ENCODE data around the gene UNC5CL.

UNC5CL gene

DNA sequence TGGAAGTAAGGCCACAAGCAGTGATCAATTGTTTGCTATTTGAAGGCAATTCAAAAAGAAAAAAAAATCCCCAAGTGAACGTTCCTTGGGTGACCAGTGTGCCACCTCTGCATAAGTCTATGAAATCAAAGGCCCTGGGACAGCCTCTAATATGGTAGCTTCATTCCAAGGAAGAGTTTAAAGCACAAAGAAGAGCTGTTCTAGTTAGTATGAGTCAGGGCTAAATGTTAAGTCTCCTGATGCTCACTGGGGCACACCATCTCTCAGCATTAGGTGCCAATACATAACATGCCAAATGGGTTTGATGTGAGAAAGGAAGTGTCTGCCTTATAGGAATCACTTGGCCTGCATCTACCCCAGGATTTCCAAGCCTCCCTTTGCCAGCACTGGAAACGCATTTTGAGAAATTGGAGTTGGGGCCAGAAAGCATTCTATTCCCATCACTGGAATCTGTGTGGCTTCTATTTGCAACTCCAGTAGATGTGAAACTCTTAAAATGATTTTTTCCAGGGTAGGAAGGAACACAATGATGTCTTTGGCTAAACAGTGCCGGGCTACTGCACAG, 13.0 kb downstream of the UNC5CL start:
- H3K27ac ChIP-seq (replicated peaks), result no peak overlapping the region
- no peak for TF ChIP-seq SPI1 (IDR thresholded peaks at IDR 0.05; ENCODE audit: borderline replicate concordance, low read depth)
- TF ChIP-seq POLR2AphosphoS5 (IDR thresholded peaks at IDR 0.05; ENCODE audit: low read depth), result no peak
- TF ChIP-seq GABPA (IDR thresholded peaks at IDR 0.05; ENCODE audit: low read depth), result no peak
- TF ChIP-seq, protein P1, sequence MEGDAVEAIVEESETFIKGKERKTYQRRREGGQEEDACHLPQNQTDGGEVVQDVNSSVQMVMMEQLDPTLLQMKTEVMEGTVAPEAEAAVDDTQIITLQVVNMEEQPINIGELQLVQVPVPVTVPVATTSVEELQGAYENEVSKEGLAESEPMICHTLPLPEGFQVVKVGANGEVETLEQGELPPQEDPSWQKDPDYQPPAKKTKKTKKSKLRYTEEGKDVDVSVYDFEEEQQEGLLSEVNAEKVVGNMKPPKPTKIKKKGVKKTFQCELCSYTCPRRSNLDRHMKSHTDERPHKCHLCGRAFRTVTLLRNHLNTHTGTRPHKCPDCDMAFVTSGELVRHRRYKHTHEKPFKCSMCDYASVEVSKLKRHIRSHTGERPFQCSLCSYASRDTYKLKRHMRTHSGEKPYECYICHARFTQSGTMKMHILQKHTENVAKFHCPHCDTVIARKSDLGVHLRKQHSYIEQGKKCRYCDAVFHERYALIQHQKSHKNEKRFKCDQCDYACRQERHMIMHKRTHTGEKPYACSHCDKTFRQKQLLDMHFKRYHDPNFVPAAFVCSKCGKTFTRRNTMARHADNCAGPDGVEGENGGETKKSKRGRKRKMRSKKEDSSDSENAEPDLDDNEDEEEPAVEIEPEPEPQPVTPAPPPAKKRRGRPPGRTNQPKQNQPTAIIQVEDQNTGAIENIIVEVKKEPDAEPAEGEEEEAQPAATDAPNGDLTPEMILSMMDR (IDR thresholded peaks at IDR 0.05; ENCODE audit: insufficient read depth, low read length), result no peak
- TF ChIP-seq, protein P2, sequence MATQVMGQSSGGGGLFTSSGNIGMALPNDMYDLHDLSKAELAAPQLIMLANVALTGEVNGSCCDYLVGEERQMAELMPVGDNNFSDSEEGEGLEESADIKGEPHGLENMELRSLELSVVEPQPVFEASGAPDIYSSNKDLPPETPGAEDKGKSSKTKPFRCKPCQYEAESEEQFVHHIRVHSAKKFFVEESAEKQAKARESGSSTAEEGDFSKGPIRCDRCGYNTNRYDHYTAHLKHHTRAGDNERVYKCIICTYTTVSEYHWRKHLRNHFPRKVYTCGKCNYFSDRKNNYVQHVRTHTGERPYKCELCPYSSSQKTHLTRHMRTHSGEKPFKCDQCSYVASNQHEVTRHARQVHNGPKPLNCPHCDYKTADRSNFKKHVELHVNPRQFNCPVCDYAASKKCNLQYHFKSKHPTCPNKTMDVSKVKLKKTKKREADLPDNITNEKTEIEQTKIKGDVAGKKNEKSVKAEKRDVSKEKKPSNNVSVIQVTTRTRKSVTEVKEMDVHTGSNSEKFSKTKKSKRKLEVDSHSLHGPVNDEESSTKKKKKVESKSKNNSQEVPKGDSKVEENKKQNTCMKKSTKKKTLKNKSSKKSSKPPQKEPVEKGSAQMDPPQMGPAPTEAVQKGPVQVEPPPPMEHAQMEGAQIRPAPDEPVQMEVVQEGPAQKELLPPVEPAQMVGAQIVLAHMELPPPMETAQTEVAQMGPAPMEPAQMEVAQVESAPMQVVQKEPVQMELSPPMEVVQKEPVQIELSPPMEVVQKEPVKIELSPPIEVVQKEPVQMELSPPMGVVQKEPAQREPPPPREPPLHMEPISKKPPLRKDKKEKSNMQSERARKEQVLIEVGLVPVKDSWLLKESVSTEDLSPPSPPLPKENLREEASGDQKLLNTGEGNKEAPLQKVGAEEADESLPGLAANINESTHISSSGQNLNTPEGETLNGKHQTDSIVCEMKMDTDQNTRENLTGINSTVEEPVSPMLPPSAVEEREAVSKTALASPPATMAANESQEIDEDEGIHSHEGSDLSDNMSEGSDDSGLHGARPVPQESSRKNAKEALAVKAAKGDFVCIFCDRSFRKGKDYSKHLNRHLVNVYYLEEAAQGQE (IDR thresholded peaks at IDR 0.05; ENCODE audit: insufficient replicate concordance, low read depth), result no peak
- no peaks in the 10 kb centered on the region for H3K27me3 ChIP-seq (ENCODE audit: insufficient read depth, poor library complexity, severe bottlenecking)
- H3K4me3 ChIP-seq (replicated peaks; ENCODE audit: insufficient read depth, low read length), result no peak overlapping the region
- DNase-seq (ENCODE audit: low read depth in 1 of 2, low spot score in 1 of 2), result no peak

DNA sequence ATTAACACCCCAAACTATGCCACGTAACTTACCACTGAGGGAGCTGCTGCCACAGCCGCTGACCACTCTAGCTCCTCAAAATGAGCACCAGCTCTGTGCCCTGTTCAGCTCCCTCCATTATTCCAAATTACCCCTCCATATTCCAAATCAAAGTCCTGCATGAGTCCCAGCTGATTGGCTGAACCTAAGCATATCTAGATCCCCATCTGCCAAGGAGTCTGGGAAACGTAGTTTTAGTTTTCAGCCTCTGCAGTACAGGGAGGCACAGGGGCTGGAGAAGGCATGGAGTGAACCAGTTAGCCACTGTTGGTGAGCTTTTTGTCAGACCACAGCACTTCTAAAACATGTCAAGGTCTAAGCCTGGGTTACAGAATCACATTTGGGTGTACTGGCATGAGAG, 15.9 kb downstream of the UNC5CL start:
- TF ChIP-seq, protein P2 (IDR thresholded peaks at IDR 0.05; ENCODE audit: insufficient replicate concordance, low read depth), result no peak
- TF ChIP-seq GABPA (IDR thresholded peaks at IDR 0.05; ENCODE audit: low read depth), result no peak
- TF ChIP-seq, protein P1 (IDR thresholded peaks at IDR 0.05; ENCODE audit: insufficient read depth, low read length), result no peak
- TF ChIP-seq POLR2AphosphoS5 (IDR thresholded peaks at IDR 0.05; ENCODE audit: low read depth), result no peak
- no peak for DNase-seq (ENCODE audit: low read depth in 1 of 2, low spot score in 1 of 2)
- H3K27ac ChIP-seq (replicated peaks), result no peak overlapping the region
- H3K27me3 ChIP-seq (ENCODE audit: insufficient read depth, poor library complexity, severe bottlenecking), result no peaks in the 10 kb centered on the region
- no peak overlapping the region for H3K4me3 ChIP-seq (replicated peaks; ENCODE audit: insufficient read depth, low read length)

DNA sequence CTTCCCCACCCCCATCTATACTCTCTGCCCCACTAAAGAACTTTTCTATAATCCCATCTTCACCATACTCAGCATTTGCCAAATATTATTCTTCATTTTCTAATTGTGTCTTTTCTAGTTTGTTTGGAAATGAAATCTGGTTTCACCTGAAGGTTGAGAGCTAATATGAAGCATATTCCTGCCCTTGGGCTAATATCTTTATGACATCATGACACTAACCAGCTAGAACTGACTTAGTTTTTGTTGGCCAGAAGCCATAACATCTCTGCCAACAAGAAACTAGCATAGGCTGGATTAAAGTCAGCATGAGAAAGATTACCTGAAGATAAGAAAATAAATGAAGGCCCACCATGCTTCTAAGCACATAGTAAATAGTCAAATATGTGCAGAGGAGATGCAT, 16.7 kb downstream of the UNC5CL start:
- no peak for TF ChIP-seq GABPA (IDR thresholded peaks at IDR 0.05; ENCODE audit: low read depth)
- Histone ChIP-seq H3K27ac (replicated peaks) (no peak overlapping the region), H3K4me3 (replicated peaks; ENCODE audit: insufficient read depth, low read length) (no peak overlapping the region), H3K27me3 (ENCODE audit: insufficient read depth, poor library complexity, severe bottlenecking) (no peaks in the 10 kb centered on the region)
- no peak for DNase-seq (ENCODE audit: low read depth in 1 of 2, low spot score in 1 of 2)

DNA sequence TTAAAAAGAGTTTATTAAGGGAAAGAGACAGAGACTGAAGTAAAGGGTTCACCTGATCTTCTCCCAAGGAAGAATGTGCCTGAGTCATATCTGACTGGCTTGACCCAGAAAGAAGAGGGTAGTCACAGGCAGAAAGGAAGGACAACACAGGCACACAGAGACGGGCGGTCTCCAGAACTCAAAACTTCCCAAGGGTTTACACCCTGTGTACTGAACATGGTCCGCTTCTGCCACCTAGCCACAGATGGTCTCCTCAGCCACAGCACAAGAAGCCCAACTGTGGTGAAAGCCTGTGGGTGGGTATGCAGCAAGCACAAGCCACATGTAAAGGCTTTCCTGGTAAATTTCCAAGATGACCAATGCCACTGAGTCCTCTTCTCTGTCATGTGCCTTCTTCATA, 17.2 kb downstream of the UNC5CL start:
- Histone ChIP-seq H3K4me3 (replicated peaks; ENCODE audit: insufficient read depth, low read length) (no peak overlapping the region), H3K27ac (replicated peaks) (no peak overlapping the region), H3K27me3 (ENCODE audit: insufficient read depth, poor library complexity, severe bottlenecking) (no peaks in the 10 kb centered on the region)
- TF ChIP-seq POLR2AphosphoS5 (IDR thresholded peaks at IDR 0.05; ENCODE audit: low read depth), result no peak
- TF ChIP-seq, protein P1 (IDR thresholded peaks at IDR 0.05; ENCODE audit: insufficient read depth, low read length), result no peak
- DNase-seq (ENCODE audit: low read depth in 1 of 2, low spot score in 1 of 2), result no peak
